HepG2 (cell line): ENCODE results near the gene CARD9. TPM values are rescaled to one million over a fixed set of nuclear protein-coding genes. Genes with fewer than 3 reads are reported as not detected.

ENCODE experiments used
- ATAC-seq: fragments of 200-7000 bp; cut with Tn5 transposase; 3 replicates; pipeline ENCODE4 v1.9.1; 2020; ENCODE audit warnings: mild to moderate bottlenecking, moderate library complexity
- BruUV-seq: library from RNA; stranded (reverse); fragments of 400-500 nt; replicated peaks from 2 replicates; lab custom pipeline; 2021; lab: Mats Ljungman, UMichigan
- CTCF ChIA-PET: fragments of 300-600 bp; formaldehyde crosslinking; extraction: SDS; loops from one replicate; lab custom pipeline; 2021; ENCODE audit warnings: low total read pairs, inconsistent platforms, low intra/inter-chr PET ratio; lab: Yijun Ruan, JAX
- POLR2A ChIA-PET: fragments of 350-600 bp; sonication (Branson Sonifier 250); formaldehyde crosslinking; loops from one replicate; lab custom pipeline; 2020; ENCODE audit warnings: antibody characterized with exemption, inconsistent platforms; lab: Yijun Ruan, JAX
- DNase-seq: peaks from one replicate; pipeline ENCODE4 v3.0.0-alpha.2; 2015; ENCODE audit warnings: low spot score
- FAIRE-seq: peaks from 3 replicates; lab custom pipeline; 2011; peaks lifted over from hg19 to GRCh38; lab: Jason Lieb, UNC
- H2AFZ ChIP-seq: one replicate; pipeline ENCODE4 v1.6.1; 2011; ENCODE audit warnings: low read length, inconsistent platforms
- H3K27ac ChIP-seq: fragments of 300-600 bp; 3 replicates; pipeline ENCODE4 v1.8.0; 2011; ENCODE audit warnings: mixed run types, mild to moderate bottlenecking, mixed read lengths, low read length, inconsistent platforms; ENCODE audit not compliant: insufficient read depth; ENCODE audit errors: extremely low read length
- H3K27me3 ChIP-seq, 2 experiments: fragments of 200-600 bp in 1 of 2; 2 replicates in 1 of 2; 3 replicates in 1 of 2; pipeline versions ENCODE4 v1.6.0 to v1.8.0; 2011; ENCODE audit warnings: low read length in 2 of 2, mild to moderate bottlenecking in 2 of 2, moderate library complexity in 2 of 2, inconsistent platforms in 1 of 2; ENCODE audit not compliant: insufficient read depth in 2 of 2, control insufficient read depth in 1 of 2
- H3K36me3 ChIP-seq, 2 experiments: fragments of 200-600 bp in 1 of 2; replicated peaks in 1 of 2; 2 replicates in 1 of 2; 3 replicates in 1 of 2; pipeline versions ENCODE4 v1.5.1 to v1.8.0; 2011; ENCODE audit warnings: low read length in 2 of 2, inconsistent platforms in 1 of 2; ENCODE audit not compliant: insufficient read depth in 2 of 2, control insufficient read depth in 1 of 2
- H3K4me1 ChIP-seq: 2 replicates; pipeline ENCODE4 v1.5.1; 2012; ENCODE audit warnings: low read length, inconsistent platforms; ENCODE audit not compliant: insufficient read depth
- H3K4me2 ChIP-seq: 2 replicates; pipeline ENCODE4 v1.6.0; 2011; ENCODE audit warnings: low read depth, low read length, inconsistent platforms
- H3K4me3 ChIP-seq, 3 experiments: fragments of 200-600 bp in 1 of 3; sonication (generic), shearing (Covaris generic) in 1 of 3; replicated peaks in 1 of 3; 2 replicates each; pipeline ENCODE4 v1.5.1; 2011 to 2016; ENCODE audit warnings: low read length in 3 of 3, inconsistent platforms in 2 of 3, low read depth in 2 of 3, mild to moderate bottlenecking in 2 of 3, control low read depth in 1 of 3, mixed read lengths in 1 of 3; ENCODE audit not compliant: insufficient read depth in 1 of 3
- H3K79me2 ChIP-seq: one replicate; pipeline ENCODE4 v1.6.1; 2011; ENCODE audit warnings: low read length, inconsistent platforms; ENCODE audit not compliant: insufficient read depth
- H3K9ac ChIP-seq: 2 replicates; pipeline ENCODE4 v1.6.0; 2011; ENCODE audit warnings: mild to moderate bottlenecking, low read depth, low read length, inconsistent platforms; ENCODE audit not compliant: insufficient read depth
- H3K9me3 ChIP-seq: 2 replicates; pipeline ENCODE4 v1.5.1; 2012; ENCODE audit warnings: mild to moderate bottlenecking, low read length
- H4K20me1 ChIP-seq: 2 replicates; pipeline ENCODE4 v1.6.0; 2011; ENCODE audit warnings: inconsistent platforms, mild to moderate bottlenecking, low read length, moderate library complexity; ENCODE audit not compliant: insufficient read depth
- HMGA1 ChIP-seq: sonication (generic); formaldehyde crosslinking; conservative IDR thresholded peaks from 2 replicates; pipeline ENCODE4 v1.4.0; 2020; ENCODE audit warnings: missing genetic modification reagents
- HNRNPL ChIP-seq: fragments of 200-400 bp; formaldehyde crosslinking; IDR thresholded peaks from 2 replicates; pipeline ENCODE4 v1.6.1; 2017; ENCODE audit warnings: mild to moderate bottlenecking, low read depth, low read length
- MYNN ChIP-seq: sonication (generic); formaldehyde crosslinking; IDR thresholded peaks from 2 replicates; pipeline ENCODE4 v1.4.0; 2020; ENCODE audit warnings: mild to moderate bottlenecking, low read depth, missing genetic modification reagents
- RAD51 ChIP-seq: fragments of 450-650 bp; IDR thresholded peaks from 2 replicates; pipeline ENCODE4 v1.6.1; 2016; ENCODE audit warnings: borderline replicate concordance
- RBM39 ChIP-seq: fragments of 200-400 bp; formaldehyde crosslinking; IDR thresholded peaks from one replicate; pipeline ENCODE4 v1.6.1; 2018; ENCODE audit warnings: antibody characterized with exemption, mild to moderate bottlenecking, low read depth, low read length; ENCODE audit not compliant: poor library complexity, severe bottlenecking
- REPIN1 ChIP-seq: sonication (generic); formaldehyde crosslinking; IDR thresholded peaks from 2 replicates; pipeline ENCODE4 v1.8.0; 2022; ENCODE audit warnings: missing genetic modification reagents, low read depth, mild to moderate bottlenecking, borderline replicate concordance
- SATB2 ChIP-seq: sonication (generic); formaldehyde crosslinking; IDR thresholded peaks from 2 replicates; pipeline ENCODE4 v1.5.0; 2020; ENCODE audit warnings: missing genetic modification reagents
- SNAI1 ChIP-seq: sonication (generic); formaldehyde crosslinking; IDR thresholded peaks from 2 replicates; pipeline ENCODE4 v1.5.0; 2020; ENCODE audit warnings: mild to moderate bottlenecking, missing genetic modification reagents, borderline replicate concordance
- ZBTB40 ChIP-seq, 2 experiments: fragments of 450-650 bp in 1 of 2; sonication (generic) in 1 of 2; formaldehyde crosslinking in 1 of 2; IDR thresholded peaks; 2 replicates each; pipeline versions ENCODE4 v1.6.1 to v1.8.0; 2016 to 2022; ENCODE audit warnings: antibody characterized with exemption in 1 of 2, mild to moderate bottlenecking in 1 of 2, missing genetic modification reagents in 1 of 2
- ZNF546 ChIP-seq: sonication (generic); formaldehyde crosslinking; conservative IDR thresholded peaks from 2 replicates; pipeline ENCODE4 v1.8.1; 2023; ENCODE audit warnings: mild to moderate bottlenecking, missing genetic modification reagents
- WGBS: methylation state at CpG from one replicate; pipeline ENCODE4 v1.1.6; 2017; ENCODE audit warnings: low lambda C conversion rate; 5-methylcytosine and 5-hydroxymethylcytosine counted together
- in situ Hi-C: cut with HindIII; loops from 2 replicates; pipeline ENCODE4 v1.10.0; 2017; ENCODE audit warnings: low pct_unique_long_range_greater_than_20kb; ENCODE audit not compliant: extremely low pct_ligation_motif_present
- intact Hi-C: fragments of 100-400 bp; cut with micrococcal nuclease; formaldehyde crosslinking; loops from one replicate; pipeline ENCODE4 v1.10.0; 2022; ENCODE audit not compliant: unreplicated experiment
- polyA plus RNA-seq, 8 experiments: library from polyadenylated mRNA; depleted of rRNA in 3 of 8; stranded (reverse) in 7 of 8; unstranded in 1 of 8; fragments of >200 nt; fragmentation: Illumina TruSeq in 4 of 8; extraction: Trizol in 4 of 8; gene quantifications; 2 replicates each; pipeline versions ENCODE4 v1.2.1 to v1.2.3, GENCODE V29; 2011 to 2016; ENCODE audit warnings: low read depth in 4 of 8, missing spikeins in 1 of 8, mixed read lengths in 1 of 8; ENCODE audit not compliant: insufficient read depth in 1 of 8
- total RNA-seq, 5 experiments: library from RNA; depleted of rRNA; stranded (reverse); fragments of >200 nt; fragmentation: Illumina TruSeq; extraction: Trizol; gene quantifications; 2 replicates each; pipeline ENCODE4 v1.2.3, GENCODE V29; 2016; ENCODE audit warnings: low read depth in 1 of 5
- TF ChIP-seq, protein P1 (sequence below), 2 experiments: sonication (generic) in 1 of 2; formaldehyde crosslinking in 1 of 2; IDR thresholded peaks; 2 replicates each; pipeline versions ENCODE4 v1.4.0 to v1.6.1; 2018 to 2020; ENCODE audit warnings: missing genetic modification reagents in 2 of 2, borderline replicate concordance in 1 of 2, low read depth in 1 of 2, mild to moderate bottlenecking in 1 of 2, missing biosample characterization in 1 of 2

CARD9 gene
- total and polyA plus RNA-seq, 2 of the 13 experiments (the other 11 are each of a cell fraction or from before 2014, with no cell fraction given), result 3.3 to 7.4 TPM

DNA sequence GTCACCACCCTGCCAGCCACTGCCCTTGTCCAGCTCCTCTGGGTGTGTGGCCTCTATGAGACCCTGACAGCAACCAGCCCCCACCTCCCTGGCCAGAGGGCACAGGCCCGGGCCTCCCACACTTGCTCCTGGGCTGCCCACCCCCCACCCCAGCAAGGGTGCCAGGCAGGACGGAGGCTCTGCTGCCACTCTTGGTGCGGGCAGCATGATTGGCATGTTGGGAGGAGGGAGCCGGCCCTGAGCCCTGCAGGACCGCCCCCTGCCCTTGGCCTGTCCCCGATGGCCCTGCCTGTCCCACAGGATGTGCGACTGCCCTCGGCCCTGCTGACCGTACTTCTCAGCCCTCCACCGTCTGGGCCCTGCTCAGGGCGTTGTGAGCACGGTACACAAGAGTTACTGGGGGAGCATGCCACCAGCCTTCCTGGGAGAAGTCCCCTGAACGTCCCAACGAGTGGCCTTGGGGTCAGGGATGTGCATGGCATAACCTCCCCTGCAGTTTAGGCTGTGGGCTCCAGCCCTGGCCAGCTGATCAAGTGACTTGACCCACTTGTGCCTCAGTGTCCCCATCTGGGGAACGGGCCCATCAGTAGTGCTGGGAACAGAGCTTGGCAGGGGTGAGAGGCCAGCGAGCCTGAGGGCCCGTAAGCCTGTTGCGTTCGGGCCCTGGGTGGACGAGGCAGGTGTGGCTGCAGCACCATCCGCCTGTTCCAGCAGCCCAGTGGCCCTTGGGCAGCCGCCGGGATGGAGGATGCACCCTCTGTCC, 30.2 kb downstream of the CARD9 start:
- no peaks in the 10 kb centered on the region for H4K20me1 ChIP-seq
- ChIA-PET POLR2A (no interaction called here), CTCF (no interaction called here)
- no peak overlapping the region for H3K27ac ChIP-seq
- BruUV-seq, result no TSS peak
- in situ Hi-C loops, result loop anchor here (25.0 kb wide), 1 partner anchor 294 kb away; no protein-coding TSS in a partner anchor
- no peak overlapping the region for H2AFZ ChIP-seq
- H3K4me3 ChIP-seq, result peak overlapping the region in 1 of 3 experiments; percentile 50; a peak in 2 of 6 replicates
- no peaks in the 10 kb centered on the region for H3K79me2 ChIP-seq
- no peaks in the 10 kb centered on the region for H3K36me3 ChIP-seq
- DNase-seq (no peak), FAIRE-seq (no peak), ATAC-seq (peak; percentile 7; the same call in 2 of the 3 replicates)
- H3K4me1 ChIP-seq, result peaks cover 64% of the 10 kb centered on the region
- no peak overlapping the region for H3K9ac ChIP-seq
- peaks cover 0 to 9% of the 10 kb centered on the region in 2 experiments; a peak in 2 of 5 replicates for H3K27me3 ChIP-seq
- intact Hi-C loops, result no loop called here
- H3K4me2 ChIP-seq, result peak overlapping the region; percentile 55
- WGBS, result 10% methylated on average over 5 of the region's 23 CpGs
- H3K9me3 ChIP-seq, result no peaks in the 10 kb centered on the region
- TF ChIP-seq ZBTB40 (IDR thresholded peaks at IDR 0.05) (no peak), ZBTB40 (CRISPR knock-in tag; IDR thresholded peaks at IDR 0.05) (no peak), MYNN (no peak), ZNF546 (CRISPR knock-in tag) (no peak), SATB2 (CRISPR knock-in tag) (no peak), REPIN1 (CRISPR knock-in tag) (no peak), HNRNPL (peak; percentile 88), RBM39 (no peak), HMGA1 (CRISPR knock-in tag) (no peak), RAD51 (no peak), SNAI1 (CRISPR knock-in tag) (no peak)
- TF ChIP-seq, protein P1, sequence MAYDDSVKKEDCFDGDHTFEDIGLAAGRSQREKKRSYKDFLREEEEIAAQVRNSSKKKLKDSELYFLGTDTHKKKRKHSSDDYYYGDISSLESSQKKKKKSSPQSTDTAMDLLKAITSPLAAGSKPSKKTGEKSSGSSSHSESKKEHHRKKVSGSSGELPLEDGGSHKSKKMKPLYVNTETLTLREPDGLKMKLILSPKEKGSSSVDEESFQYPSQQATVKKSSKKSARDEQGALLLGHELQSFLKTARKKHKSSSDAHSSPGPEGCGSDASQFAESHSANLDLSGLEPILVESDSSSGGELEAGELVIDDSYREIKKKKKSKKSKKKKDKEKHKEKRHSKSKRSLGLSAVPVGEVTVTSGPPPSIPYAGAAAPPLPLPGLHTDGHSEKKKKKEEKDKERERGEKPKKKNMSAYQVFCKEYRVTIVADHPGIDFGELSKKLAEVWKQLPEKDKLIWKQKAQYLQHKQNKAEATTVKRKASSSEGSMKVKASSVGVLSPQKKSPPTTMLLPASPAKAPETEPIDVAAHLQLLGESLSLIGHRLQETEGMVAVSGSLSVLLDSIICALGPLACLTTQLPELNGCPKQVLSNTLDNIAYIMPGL (CRISPR knock-in tag; IDR thresholded peaks at IDR 0.05; ENCODE audit: borderline replicate concordance in 1 of 2, low read depth in 1 of 2), result no peak
